ENCODE results near the gene ANKRD30A.
"Not testable (repeated sequence)": the region's sequence is repeated elsewhere in the genome, so short reads cannot be mapped to it uniquely, and the experiment has no call there.

DNA sequence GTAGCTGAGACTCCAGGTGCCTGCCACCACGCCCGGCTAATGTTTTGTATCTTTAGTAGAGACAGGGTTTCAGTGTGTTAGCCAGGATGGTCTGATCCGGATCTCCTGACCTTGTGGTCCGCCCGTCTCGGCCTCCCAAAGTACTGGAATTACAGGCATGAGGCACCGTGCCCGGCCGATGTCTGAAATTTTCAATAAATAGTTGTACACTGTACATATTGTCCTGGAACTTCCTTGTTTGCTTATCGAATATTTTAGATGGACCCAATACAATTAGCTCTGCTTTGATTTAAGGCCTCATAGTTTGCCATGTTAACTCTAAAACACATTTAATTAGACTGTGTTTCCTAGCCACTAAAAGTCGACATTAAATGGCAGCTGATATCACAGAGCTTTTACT is 57.3 kb downstream of the ANKRD30A start:
- TF ChIP-seq, protein P1, sequence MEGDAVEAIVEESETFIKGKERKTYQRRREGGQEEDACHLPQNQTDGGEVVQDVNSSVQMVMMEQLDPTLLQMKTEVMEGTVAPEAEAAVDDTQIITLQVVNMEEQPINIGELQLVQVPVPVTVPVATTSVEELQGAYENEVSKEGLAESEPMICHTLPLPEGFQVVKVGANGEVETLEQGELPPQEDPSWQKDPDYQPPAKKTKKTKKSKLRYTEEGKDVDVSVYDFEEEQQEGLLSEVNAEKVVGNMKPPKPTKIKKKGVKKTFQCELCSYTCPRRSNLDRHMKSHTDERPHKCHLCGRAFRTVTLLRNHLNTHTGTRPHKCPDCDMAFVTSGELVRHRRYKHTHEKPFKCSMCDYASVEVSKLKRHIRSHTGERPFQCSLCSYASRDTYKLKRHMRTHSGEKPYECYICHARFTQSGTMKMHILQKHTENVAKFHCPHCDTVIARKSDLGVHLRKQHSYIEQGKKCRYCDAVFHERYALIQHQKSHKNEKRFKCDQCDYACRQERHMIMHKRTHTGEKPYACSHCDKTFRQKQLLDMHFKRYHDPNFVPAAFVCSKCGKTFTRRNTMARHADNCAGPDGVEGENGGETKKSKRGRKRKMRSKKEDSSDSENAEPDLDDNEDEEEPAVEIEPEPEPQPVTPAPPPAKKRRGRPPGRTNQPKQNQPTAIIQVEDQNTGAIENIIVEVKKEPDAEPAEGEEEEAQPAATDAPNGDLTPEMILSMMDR (IDR thresholded peaks at IDR 0.05) = not testable (repeated sequence)
- TF ChIP-seq POLR2A (IDR thresholded peaks at IDR 0.05) = not testable (repeated sequence)
